SK-N-SH (cell line): Measurements from ENCODE around the gene C14orf93. TPM values are rescaled to one million over a fixed set of nuclear protein-coding genes. Genes with fewer than 3 reads are reported as not detected.
A peak's percentile ranks its signal among the peaks of the same experiment; 100 is the strongest.

Source experiments
- CTCF ChIA-PET: fragments of 300-600, 350-600 bp; formaldehyde crosslinking; extraction: SDS; loops from one replicate; lab custom pipeline; 2021; lab: Yijun Ruan, JAX
- POLR2A ChIA-PET: fragments of 350-600 bp; sonication (Branson Sonifier 250); formaldehyde crosslinking; extraction: SDS; loops from one replicate; lab custom pipeline; 2020; ENCODE audit warnings: antibody characterized with exemption, inconsistent platforms; lab: Yijun Ruan, JAX
- DNase-seq: peaks from one replicate; pipeline ENCODE4 v3.0.0; 2012
- H2AFZ ChIP-seq: fragments of 200-600 bp; sonication (generic); 2 replicates; pipeline ENCODE4 v1.8.1; 2016; ENCODE audit warnings: antibody characterized with exemption, mild to moderate bottlenecking, low read depth
- H3F3A ChIP-seq: fragments of 200-600 bp; sonication (generic); replicated peaks from 2 replicates; pipeline ENCODE3; 2016; ENCODE audit warnings: antibody characterized with exemption, mild to moderate bottlenecking; ENCODE audit not compliant: insufficient read depth
- H3K27ac ChIP-seq, 2 experiments: fragments of 200-500 bp in 1 of 2; fragments of 200-600 bp in 1 of 2; sonication (Bioruptor generic) in 1 of 2; sonication (generic), shearing (Covaris generic) in 1 of 2; 2 replicates each; pipeline versions ENCODE4 v1.5.1 to v1.6.1; 2014 to 2016; ENCODE audit warnings: low read depth in 2 of 2, inconsistent platforms in 1 of 2, low read length in 1 of 2, mild to moderate bottlenecking in 1 of 2, mixed read lengths in 1 of 2
- H3K27me3 ChIP-seq: fragments of 200-600 bp; sonication (generic), shearing (Covaris generic); 2 replicates; pipeline ENCODE4 v1.6.1; 2016; ENCODE audit warnings: mixed run types; ENCODE audit not compliant: insufficient read depth
- H3K36me3 ChIP-seq, 2 experiments: fragments of 200-500 bp in 1 of 2; fragments of 200-600 bp in 1 of 2; sonication (Bioruptor generic) in 1 of 2; sonication (generic) in 1 of 2; replicated peaks in 1 of 2; 2 replicates each; pipeline versions ENCODE3 to v1.5.1; 2014 to 2016; ENCODE audit warnings: low read length in 1 of 2, mild to moderate bottlenecking in 1 of 2; ENCODE audit not compliant: insufficient read depth in 2 of 2, control insufficient read depth in 1 of 2
- H3K4me1 ChIP-seq, 2 experiments: fragments of 200-500 bp in 1 of 2; fragments of 200-600 bp in 1 of 2; sonication (Bioruptor generic) in 1 of 2; sonication (generic), shearing (Covaris generic) in 1 of 2; 2 replicates each; pipeline versions ENCODE4 v1.5.1 to v1.6.1; 2014 to 2016; ENCODE audit warnings: low read depth in 1 of 2, low read length in 1 of 2, mixed run types in 1 of 2; ENCODE audit not compliant: insufficient read depth in 2 of 2, control insufficient read depth in 1 of 2
- H3K4me2 ChIP-seq: fragments of 200-600 bp; sonication (generic), shearing (Covaris generic); 2 replicates; pipeline ENCODE4 v1.6.1; 2017; ENCODE audit warnings: mixed run types
- H3K4me3 ChIP-seq, 2 experiments: fragments of 200-500 bp in 1 of 2; fragments of 200-600 bp in 1 of 2; sonication (Bioruptor generic) in 1 of 2; sonication (generic), shearing (Covaris generic) in 1 of 2; 2 replicates each; pipeline versions ENCODE4 v1.5.1 to v1.8.1; 2014 to 2016; ENCODE audit warnings: low read depth in 2 of 2, inconsistent platforms in 1 of 2, low read length in 1 of 2, mild to moderate bottlenecking in 1 of 2, mixed read lengths in 1 of 2, moderate library complexity in 1 of 2
- H3K79me2 ChIP-seq: fragments of 200-600 bp; sonication (generic); 2 replicates; pipeline ENCODE4 v1.8.1; 2017; ENCODE audit warnings: mild to moderate bottlenecking; ENCODE audit not compliant: insufficient read depth
- H3K9ac ChIP-seq: fragments of 200-600 bp; sonication (generic); 2 replicates; pipeline ENCODE4 v1.6.1; 2017; ENCODE audit warnings: mixed run types
- H3K9me2 ChIP-seq: fragments of 200-600 bp; sonication (generic); 2 replicates; pipeline ENCODE4 v1.6.1; 2017; ENCODE audit warnings: mixed run types
- H3K9me3 ChIP-seq: fragments of 200-600 bp; sonication (generic); 2 replicates; pipeline ENCODE4 v1.6.1; 2017; ENCODE audit warnings: mixed run types, mild to moderate bottlenecking, moderate library complexity
- H4K20me1 ChIP-seq: fragments of 200-600 bp; sonication (generic); 2 replicates; pipeline ENCODE4 v1.6.1; 2017; ENCODE audit warnings: mild to moderate bottlenecking, mixed run types; ENCODE audit not compliant: insufficient read depth
- CTCF ChIP-seq: fragments of 200-600 bp; sonication (generic); IDR thresholded peaks from 2 replicates; pipeline ENCODE4 v1.6.1; 2017; ENCODE audit warnings: antibody characterized with exemption, mild to moderate bottlenecking, moderate library complexity
- FOSL2 ChIP-seq: IDR thresholded peaks from 2 replicates; pipeline ENCODE4 v1.4.0; 2012; ENCODE audit warnings: low read depth, mild to moderate bottlenecking, moderate library complexity, borderline replicate concordance
- FOXJ3 ChIP-seq: sonication (generic); formaldehyde crosslinking; IDR thresholded peaks from 2 replicates; pipeline ENCODE4 v1.5.1; 2020; ENCODE audit warnings: mild to moderate bottlenecking, missing genetic modification reagents
- GABPA ChIP-seq: IDR thresholded peaks from 2 replicates; pipeline ENCODE4 v1.4.0; 2012; ENCODE audit warnings: low read depth, mild to moderate bottlenecking
- GATA2 ChIP-seq: sonication (generic); formaldehyde crosslinking; IDR thresholded peaks from 2 replicates; pipeline ENCODE4 v1.5.0; 2020; ENCODE audit warnings: mild to moderate bottlenecking, missing genetic modification reagents
- JUND ChIP-seq: IDR thresholded peaks from 2 replicates; pipeline ENCODE4 v1.4.0; 2012
- MAX ChIP-seq: IDR thresholded peaks from 2 replicates; pipeline ENCODE4 v1.4.0; 2012; ENCODE audit warnings: low read depth
- MEF2A ChIP-seq: IDR thresholded peaks from 2 replicates; pipeline ENCODE4 v1.4.0; 2012; ENCODE audit warnings: low read depth, borderline replicate concordance
- PBX3 ChIP-seq: IDR thresholded peaks from 2 replicates; pipeline ENCODE4; 2012
- SMC3 ChIP-seq: IDR thresholded peaks from 2 replicates; pipeline ENCODE4 v1.6.1; 2012; ENCODE audit warnings: low read depth, low read length, improper control_type of control experiment
- TCF12 ChIP-seq: IDR thresholded peaks from 2 replicates; pipeline ENCODE4 v1.4.0; 2012
- USF2 ChIP-seq: fragments of 150-350 bp; IDR thresholded peaks from 2 replicates; pipeline ENCODE4 v1.6.1; 2017; ENCODE audit warnings: antibody characterized with exemption, low read length, low read depth, borderline replicate concordance
- ZBTB33 ChIP-seq: IDR thresholded peaks from 2 replicates; pipeline ENCODE4 v1.4.0; 2012; ENCODE audit warnings: low read depth, borderline replicate concordance
- WGBS: methylation state at CpG from one replicate; pipeline ENCODE4 v1.1.6; 2017; ENCODE audit warnings: low lambda C conversion rate; 5-methylcytosine and 5-hydroxymethylcytosine counted together
- polyA plus RNA-seq, 3 experiments: library from polyadenylated mRNA; depleted of rRNA; stranded (reverse); fragments of >200 nt; gene quantifications; 2 replicates each; pipeline ENCODE4 v1.2.3, GENCODE V29; 2012

The C14orf93 gene
- polyA plus RNA-seq, 1 of the 3 experiments (the other 2 are of a cell fraction) = 9.1 TPM

- TF ChIP-seq MAX (peak; percentile 90), JUND (0 out of 2 replicates have a peak, but pooled peaks have one; percentile 19), PBX3 (peak; percentile 89), ZBTB33 (0 out of 2 replicates have a peak, but pooled peaks have one; percentile 63), FOXJ3 (CRISPR knock-in tag) (no peak), GABPA (0 out of 2 replicates have a peak, but pooled peaks have one; percentile 30), TCF12 (peak; percentile 29; the same call in 1 of the 2 replicates), CTCF (no peak), FOSL2 (no peak)
Observed at GRCh38 chr14:22982477-22983245, 27.3 kb downstream of the C14orf93 start, which contains the start of gene AJUBA (continued).

- ChIA-PET CTCF (interaction anchor here (0.7 to 34.9 kb wide), 23 partner anchors 7 to 412 kb away, joined by 3 to 1566 read pairs (median 4); partner anchors contain the start of genes CDH24, HAUS4, PRMT5 and PSMB11), POLR2A (interaction anchor here (0.7 to 1.6 kb wide), 4 partner anchors 13 to 76 kb away, joined by 3 to 7 read pairs (median 3); partner anchors contain the start of genes CDH24 and HAUS4)
- WGBS = no CpG with 5 or more reads among the region's 51 CpGs
Observed at GRCh38 chr14:22981876-22982476, 28.0 kb downstream of the C14orf93 start.

More at GRCh38 chr14:22981876-22982476, 28.0 kb downstream of the C14orf93 start:
- Histone ChIP-seq H3K4me2 (peak overlapping the region; percentile 94), H2AFZ (0 out of 2 replicates have a peak overlapping the region, but pooled peaks have one; percentile 38), H3K27me3 (no peaks in the 10 kb centered on the region), H3K9ac (peak overlapping the region; percentile 87), H4K20me1 (no peaks in the 10 kb centered on the region), H3F3A (peaks cover 23% of the 10 kb centered on the region), H3K36me3 (peaks cover 0 to 4% of the 10 kb centered on the region in 2 experiments), H3K9me2 (no peaks in the 10 kb centered on the region), H3K9me3 (no peaks in the 10 kb centered on the region), H3K4me1 (peaks cover 32 to 43% of the 10 kb centered on the region in 2 experiments), H3K4me3 (peak overlapping the region; percentile 82 to 88), H3K79me2 (peaks cover 56% of the 10 kb centered on the region), H3K27ac (peak overlapping the region; percentile 48 to 72; a peak in 3 of 4 replicates)
- DNase-seq = no peak
- TF ChIP-seq MEF2A (no peak), SMC3 (no peak), GATA2 (CRISPR knock-in tag) (no peak), USF2 (no peak)
